Measurements from ENCODE around the gene TMEM86B.

DNA sequence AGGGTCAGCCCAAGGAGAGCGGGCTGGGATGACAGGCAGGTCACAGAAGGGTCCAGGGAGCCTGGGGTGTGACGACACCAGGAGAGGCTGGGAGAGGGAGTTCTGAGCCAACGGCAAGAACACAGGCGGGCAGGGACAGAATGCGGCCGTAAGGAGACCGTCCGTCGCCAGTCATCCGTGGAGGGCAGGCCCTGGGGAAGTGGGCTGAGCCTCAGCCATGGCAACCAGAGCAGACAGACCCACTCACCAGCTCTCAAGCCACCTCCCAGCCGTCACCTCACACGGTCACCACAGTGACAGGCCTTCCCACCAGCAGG, 3.7 kb upstream of the TMEM86B start:
- TF ChIP-seq POLR2A (IDR thresholded peaks at IDR 0.05; ENCODE audit: low read depth, low read length) (no peak), POLR2AphosphoS5 (IDR thresholded peaks at IDR 0.05; ENCODE audit: low read depth, low read length) (no peak), SPI1 (IDR thresholded peaks at IDR 0.05; ENCODE audit: low read depth, low read length) (no peak), POU2F2 (IDR thresholded peaks at IDR 0.05; ENCODE audit: low read depth, low read length) (no peak), TAF1 (IDR thresholded peaks at IDR 0.05; ENCODE audit: low read depth, low read length) (no peak)
